Stimulated activated CD4-positive, alpha-beta T cell treated with anti-CD3 and anti-CD28 coated beads, TNF-alpha, amount 100 ng/mL, for 4 hours (primary cell): Measurements from ENCODE around the gene C22orf31.
"Not testable (repeated sequence)": the region's sequence is repeated elsewhere in the genome, so short reads cannot be mapped to it uniquely, and the experiment has no call there.

ENCODE experiments used
- DNase-seq, 3 experiments: peaks; one replicate each; pipeline ENCODE4 v3.0.0-alpha.2; 2020; ENCODE audit warnings: low read depth in 3 of 3

The C22orf31 gene

DNA sequence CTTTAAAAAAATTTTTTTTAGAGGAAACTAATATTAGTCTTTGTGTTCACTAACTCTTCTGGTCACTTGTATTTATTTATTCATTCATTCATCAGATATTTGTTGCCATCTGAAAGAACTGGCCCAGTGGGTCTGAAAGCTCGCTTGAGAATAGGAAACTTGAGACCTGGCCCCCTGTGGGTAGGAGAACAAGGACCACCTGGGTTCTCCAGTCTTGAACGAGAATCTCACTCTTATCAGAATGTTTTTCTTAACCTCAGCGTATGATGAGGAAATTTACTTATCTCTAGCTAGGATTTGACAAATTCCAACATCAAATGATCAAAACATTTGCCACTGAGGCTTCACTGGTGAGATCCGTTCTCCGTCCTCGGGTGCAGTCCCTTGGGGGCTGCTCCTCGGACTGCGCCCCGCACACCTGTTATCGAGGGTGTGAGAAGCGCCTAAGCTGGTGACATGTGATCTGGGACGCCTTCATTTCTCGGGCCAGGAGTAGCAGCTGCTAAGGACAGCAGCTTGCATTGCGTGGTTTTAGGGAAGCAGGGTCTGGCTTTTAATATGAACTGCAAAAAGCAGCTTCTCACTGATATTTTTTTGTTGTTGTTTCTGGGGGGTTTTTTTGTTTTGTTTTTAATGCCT is 6.3 kb downstream of the C22orf31 start:
- no peak for DNase-seq

- DNase-seq, result no peak
These were observed 7.3 kb downstream of the C22orf31 start for GRCh38 chr22:29054251-29054767.

- no peak for DNase-seq
These were observed 8.5 kb downstream of the C22orf31 start for GRCh38 chr22:29053048-29053702.

DNA sequence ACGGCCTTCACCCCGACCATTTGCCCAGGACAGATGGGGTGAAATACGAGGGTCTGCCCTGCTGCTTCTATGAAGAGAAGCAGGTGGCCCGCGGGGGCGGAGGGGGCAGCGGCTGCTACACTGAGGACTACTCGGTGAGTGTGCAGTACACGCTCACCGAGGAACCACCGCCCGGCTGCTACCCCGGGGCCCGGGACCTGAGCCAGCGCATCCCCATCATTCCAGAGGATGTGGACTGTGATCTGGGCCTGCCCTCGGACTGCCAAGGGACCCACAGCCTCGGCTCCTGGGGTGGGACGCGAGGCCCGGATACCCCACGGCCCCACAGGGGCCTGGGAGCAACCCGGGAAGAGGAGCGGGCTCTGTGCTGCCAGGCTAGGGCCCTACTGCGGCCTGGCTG is 11.2 kb downstream of the C22orf31 start:
- no peak for DNase-seq

DNA sequence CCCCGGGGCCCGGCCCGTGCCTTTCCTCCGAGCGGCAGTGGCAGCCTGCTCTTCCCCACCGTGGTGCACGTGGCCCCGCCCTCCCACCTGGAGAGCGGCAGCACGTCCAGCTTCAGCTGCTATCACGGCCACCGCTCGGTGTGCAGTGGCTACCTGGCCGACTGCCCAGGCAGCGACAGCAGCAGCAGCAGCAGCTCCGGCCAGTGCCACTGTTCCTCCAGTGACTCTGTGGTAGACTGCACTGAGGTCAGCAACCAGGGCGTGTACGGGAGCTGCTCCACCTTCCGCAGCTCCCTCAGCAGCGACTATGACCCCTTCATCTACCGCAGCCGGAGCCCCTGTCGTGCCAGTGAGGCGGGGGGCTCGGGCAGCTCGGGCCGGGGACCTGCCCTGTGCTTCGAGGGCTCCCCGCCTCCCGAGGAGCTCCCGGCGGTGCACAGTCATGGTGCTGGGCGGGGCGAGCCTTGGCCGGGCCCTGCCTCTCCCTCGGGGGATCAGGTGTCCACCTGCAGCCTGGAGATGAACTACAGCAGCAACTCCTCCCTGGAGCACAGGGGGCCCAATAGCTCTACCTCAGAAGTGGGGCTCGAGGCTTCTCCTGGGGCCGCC is 11.9 kb downstream of the C22orf31 start:
- no peak for DNase-seq

- no peak for DNase-seq
These were observed 12.6 kb downstream of the C22orf31 start for GRCh38 chr22:29048822-29049654.

DNA sequence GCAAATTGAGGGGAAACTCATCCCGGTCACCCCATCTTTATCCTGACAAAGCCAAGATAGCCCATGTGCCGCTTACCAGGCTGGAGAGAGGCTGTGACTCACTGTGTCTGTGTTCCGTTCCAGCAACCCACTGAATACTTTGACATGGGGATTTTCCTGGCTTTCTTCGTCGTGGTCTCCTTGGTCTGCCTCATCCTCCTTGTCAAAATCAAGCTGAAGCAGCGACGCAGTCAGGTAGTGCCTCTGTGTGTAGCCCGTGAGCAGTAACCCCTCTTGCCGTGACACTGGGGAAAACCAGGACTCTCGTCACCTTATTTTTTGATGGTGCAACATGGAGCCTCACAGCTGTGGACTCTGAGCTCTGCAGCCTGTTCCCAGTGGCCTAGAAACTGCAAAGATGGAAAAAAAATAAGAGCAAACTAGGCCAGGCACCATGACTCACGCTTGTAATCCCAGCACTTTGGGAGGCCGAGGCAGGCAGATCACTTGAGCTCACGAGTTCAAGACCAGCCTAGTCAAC is 16.9 kb downstream of the C22orf31 start:
- DNase-seq, result no peak

DNA sequence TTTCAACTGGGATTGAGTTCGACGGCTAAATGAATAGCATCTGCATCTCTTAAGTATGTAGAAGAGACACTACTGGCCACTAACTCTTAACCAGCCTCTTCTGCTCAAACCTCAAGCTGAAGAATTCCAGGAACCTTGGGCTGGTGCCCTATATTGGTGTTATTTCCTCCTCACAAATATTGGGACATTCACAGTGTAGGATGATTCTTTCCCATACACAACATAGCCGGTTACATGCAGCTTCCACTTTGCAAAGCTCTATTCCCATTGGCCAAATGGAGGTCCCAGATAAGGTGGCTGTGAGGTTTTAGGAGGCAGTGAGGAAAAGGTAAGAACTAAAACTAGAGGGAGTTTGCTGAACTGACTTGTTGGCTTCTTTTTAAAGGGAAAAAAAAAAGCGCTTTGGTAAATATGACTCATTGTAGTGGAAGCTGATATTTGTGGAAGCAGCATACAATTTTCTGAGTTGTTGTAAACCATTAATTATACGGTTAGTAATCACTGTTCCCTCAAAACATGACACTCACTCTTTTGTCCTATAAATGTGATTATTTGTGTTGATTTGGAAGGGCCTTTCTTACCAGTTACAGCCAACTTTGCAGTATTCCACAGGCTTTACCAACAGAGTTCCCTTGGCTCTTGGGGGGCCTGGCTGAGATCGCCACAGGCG is 17.6 kb downstream of the C22orf31 start:
- DNase-seq, result no peak

- DNase-seq, result no peak
These were observed 20.2 kb downstream of the C22orf31 start for GRCh38 chr22:29041408-29041807.

DNA sequence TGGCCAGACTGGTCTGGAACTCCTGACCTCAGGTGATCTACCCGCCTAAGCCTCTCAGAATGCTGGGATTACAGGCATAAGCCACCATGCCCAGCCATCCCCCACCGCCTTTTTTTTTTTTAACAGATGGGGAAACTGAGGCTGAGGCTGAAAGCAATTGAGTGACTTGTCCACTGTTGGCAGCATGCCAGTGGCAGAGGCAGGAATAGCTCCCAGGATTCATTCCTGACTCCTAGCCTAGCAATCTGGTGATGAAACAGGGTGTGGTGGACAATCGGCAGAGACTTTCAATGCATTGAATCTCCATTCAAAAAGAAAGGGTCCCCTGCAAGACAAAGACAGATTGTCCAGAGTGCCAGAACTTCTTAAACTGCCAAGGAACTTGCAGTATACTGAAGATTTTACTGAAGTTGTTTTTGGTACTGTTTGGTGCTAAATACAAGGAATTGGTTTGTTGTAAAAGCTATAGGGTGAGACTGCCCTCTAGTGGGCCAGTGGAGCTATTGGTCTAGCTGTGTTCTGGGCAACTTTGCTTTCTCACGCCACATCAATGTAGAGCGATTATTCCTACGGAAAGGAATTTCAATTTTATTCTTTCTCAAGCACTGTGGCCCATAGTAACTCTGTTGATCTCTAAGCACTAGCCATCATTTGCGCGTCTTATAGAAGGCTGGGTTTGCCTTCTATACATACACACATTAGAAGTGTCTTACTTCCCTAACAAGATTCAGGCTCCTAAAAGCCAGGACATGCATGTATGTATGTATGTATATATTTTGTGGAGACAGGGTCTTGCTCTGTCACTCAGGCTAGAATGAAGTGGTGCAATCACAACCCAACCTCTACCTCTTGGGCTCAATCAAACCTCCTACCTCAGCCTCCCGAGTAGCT is 21.0 kb downstream of the C22orf31 start:
- DNase-seq, result peak; percentile 16 to 54 (median 27)

GRCh38 chr22:29039684-29040083 is 21.9 kb downstream of the C22orf31 start:
- not testable (repeated sequence) for DNase-seq

DNA sequence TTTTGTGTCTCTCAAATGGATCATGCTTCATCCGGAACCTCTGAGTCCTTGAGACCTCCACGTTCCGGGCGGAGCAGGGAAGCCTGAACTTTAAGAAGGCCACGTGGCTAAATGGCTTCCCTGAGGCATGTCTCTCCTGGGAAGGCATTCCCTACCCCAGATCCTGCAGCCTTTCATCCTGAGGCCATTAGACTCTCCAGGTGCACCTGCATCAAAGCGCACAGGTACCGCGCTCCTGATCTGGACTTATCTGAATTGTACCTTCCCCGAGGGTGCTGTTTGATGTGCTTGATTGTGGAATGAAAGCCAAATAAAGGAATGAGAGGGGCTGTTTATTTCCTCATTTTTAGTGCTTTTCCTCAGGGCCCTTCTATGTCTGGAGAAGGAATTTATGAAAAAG is 22.5 kb downstream of the C22orf31 start:
- DNase-seq, result no peak

DNA sequence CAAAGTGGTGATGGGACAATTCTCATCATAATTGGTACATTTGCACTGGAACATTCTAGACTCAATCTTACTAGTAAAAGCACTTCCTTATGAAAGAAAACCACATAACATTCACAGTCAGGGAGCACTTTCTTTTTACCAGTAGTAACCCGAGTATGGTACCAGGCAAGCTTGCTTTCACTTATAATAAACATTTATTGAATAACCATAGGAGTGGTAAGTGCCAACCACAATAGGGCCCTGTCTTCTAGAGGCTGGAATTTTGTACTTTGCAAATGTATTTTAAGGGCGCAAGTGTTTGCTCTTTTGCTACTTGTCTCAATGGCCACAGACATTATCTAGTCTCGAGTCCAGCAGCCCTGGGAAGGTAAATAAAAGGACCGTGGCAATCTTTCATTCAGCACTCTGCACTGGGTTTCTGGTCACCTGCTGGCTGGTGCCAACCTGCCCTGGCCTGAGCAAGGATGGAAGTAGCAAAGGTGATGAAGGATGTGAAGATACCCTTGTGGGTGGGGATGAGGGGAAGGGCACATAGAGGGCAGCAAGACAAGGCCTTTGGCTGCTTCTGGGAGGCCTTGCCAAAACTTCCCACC is 24.2 kb downstream of the C22orf31 start:
- DNase-seq, result no peak

DNA sequence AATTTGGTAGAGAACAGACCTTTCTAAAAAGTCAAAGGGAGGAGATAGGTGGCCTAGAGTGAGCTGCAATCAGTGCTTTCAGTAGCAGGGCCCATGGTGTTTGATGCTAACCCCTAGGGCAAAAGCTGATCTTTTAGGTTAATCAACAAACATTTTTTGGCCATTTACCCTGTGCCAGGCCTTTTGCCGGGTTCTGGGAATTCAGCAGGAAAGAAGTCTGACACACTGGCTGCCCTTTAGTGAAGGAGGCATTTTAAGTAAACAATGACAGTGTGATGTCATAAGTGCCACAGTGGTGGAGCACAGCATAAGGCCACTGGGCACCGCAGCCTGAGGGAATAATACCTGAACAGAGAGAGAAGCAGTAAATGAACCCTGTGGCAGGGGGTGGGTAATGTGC is 29.0 kb downstream of the C22orf31 start:
- DNase-seq, result no peak

DNA sequence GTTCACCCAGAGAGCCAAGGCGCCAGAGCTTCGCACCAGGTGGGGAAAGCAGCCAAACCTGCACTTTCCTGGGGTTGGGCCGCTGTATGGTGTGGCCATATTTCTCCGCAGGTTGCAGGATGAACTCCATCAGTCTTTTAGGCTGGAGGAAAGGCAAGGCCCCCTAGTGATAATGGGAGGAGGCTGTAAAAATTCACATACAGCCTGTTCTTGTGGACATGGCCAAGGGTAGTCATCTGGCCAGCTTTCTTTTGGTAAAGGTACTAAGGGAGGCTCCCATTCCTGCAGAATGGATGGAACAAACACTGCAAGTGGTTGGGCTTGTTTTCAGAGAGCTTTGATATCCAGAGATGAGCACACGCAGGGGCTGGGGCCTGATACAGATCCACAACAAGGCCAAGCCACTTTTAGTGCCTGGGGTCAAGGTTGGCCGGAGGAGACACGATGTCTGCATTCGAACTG is 29.6 kb downstream of the C22orf31 start:
- DNase-seq, result no peak

GRCh38 chr22:29031227-29032011 is 30.2 kb downstream of the C22orf31 start:
- DNase-seq, result no peak

- no peak for DNase-seq
These were observed 30.9 kb downstream of the C22orf31 start for GRCh38 chr22:29030618-29031226.

- DNase-seq, result no peak
These were observed 31.5 kb downstream of the C22orf31 start for GRCh38 chr22:29030016-29030617.
